Measurements from ENCODE around the gene SPTBN1. TPM values are rescaled to one million over a fixed set of nuclear protein-coding genes. Genes with fewer than 3 reads are reported as not detected.

The SPTBN1 gene
- total RNA-seq, 1 donor from 2014 or later, result 83.2 TPM

DNA sequence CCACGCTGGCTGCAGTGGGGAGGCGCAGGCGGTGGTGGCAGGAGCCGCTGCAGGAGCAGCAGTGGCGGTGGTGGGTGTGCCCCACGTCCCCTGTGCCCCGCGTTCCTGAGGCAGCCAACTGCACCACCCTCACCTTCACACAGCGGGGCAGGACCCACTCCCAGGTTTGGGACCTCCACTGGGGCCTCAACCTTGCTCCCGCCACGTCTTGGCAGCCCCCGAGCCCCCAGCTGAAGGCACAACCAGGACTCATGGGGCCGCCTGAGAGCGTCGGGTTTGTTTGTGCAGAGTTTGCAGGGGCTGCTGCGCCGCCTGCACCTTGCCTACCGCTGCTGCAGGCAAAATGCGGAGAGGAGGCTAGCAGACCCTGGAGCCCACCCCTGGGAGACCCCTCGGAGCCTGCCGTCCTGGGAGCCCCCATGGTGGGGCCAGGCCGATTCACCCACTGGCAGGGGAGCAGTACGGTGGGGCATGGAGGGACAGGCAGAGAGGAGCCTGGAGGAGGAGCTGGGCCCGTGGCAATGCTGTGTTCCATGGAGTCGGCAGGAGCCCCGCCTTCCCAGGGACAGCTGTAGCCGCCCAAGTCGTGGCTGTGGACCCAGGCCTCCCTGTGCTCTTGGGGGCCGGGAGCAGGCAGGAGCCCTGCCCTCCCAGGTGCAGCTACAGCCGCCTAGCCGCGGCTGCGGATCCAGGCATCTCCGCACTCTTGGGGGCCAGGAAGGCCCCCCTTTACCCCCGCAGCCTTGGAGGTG is 252.6 kb downstream of the SPTBN1 start:
- ATAC-seq (ENCODE audit: low read depth) (peak; percentile 61), DNase-seq (peak; percentile 32)
- intact Hi-C loops (cut with micrococcal nuclease), result loop anchor here (1.0 to 10.0 kb wide), 6 partner anchors 15 to 1284 kb away; partner anchors contain the start of gene EML6
- Mint-ChIP-seq H3K27ac (no peak overlapping the region), H3K4me1 (peaks cover 6% of the 10 kb centered on the region), H3K4me3 (peak overlapping the region; percentile 75), H3K9me3 (no peaks in the 10 kb centered on the region), H3K36me3 (ENCODE audit: low read depth) (no peaks in the 10 kb centered on the region), H3K27me3 (peaks cover 8% of the 10 kb centered on the region)
- POLR2A ChIA-PET, result interaction anchor here (1.1 to 1.8 kb wide), 3 partner anchors 15 to 17 kb away, joined by 3 to 6 read pairs (median 5); partner anchors contain the start of gene EML6
- TF ChIP-seq, protein P1, sequence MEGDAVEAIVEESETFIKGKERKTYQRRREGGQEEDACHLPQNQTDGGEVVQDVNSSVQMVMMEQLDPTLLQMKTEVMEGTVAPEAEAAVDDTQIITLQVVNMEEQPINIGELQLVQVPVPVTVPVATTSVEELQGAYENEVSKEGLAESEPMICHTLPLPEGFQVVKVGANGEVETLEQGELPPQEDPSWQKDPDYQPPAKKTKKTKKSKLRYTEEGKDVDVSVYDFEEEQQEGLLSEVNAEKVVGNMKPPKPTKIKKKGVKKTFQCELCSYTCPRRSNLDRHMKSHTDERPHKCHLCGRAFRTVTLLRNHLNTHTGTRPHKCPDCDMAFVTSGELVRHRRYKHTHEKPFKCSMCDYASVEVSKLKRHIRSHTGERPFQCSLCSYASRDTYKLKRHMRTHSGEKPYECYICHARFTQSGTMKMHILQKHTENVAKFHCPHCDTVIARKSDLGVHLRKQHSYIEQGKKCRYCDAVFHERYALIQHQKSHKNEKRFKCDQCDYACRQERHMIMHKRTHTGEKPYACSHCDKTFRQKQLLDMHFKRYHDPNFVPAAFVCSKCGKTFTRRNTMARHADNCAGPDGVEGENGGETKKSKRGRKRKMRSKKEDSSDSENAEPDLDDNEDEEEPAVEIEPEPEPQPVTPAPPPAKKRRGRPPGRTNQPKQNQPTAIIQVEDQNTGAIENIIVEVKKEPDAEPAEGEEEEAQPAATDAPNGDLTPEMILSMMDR (IDR thresholded peaks at IDR 0.05), result no peak
- CTCF ChIA-PET, result interaction anchor here (1.0 to 7.9 kb wide), 5 partner anchors 43 to 603 kb away, joined by 3 to 130 read pairs (median 69); no protein-coding TSS in a partner anchor

DNA sequence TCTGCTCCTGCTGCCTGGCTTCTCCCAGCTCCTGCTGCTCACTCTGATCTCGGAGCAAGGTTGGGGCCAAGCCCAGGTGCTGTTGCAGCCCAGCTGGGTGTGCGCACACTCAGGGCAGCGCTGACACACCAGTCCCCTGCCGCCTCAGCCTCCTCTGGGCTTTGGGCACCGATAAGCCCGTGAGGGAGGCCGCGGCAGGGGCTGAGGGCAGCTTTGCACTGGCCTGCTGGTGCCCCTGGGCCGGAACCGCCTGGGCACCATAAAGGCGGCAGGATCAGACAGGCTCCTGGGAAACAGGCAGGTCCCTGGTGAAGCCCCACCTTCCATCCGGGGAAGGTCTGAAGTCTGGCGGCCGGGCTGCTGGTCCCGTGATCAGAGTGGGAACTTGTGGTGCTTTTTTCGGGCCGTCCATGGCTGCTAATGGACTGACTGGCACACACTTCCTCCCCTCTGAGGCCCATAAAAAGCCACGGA is 253.2 kb downstream of the SPTBN1 start:
- ATAC-seq (ENCODE audit: low read depth) (peak; percentile 53), DNase-seq (peak; percentile 28)
- CTCF ChIA-PET, result interaction anchor here (1.0 to 3.2 kb wide), 3 partner anchors 43 to 603 kb away, joined by 3 to 22 read pairs (median 4); no protein-coding TSS in a partner anchor
- peak overlapping the region; percentile 75 for H3K4me3 Mint-ChIP-seq
- H3K27ac Mint-ChIP-seq, result no peak overlapping the region
- POLR2A ChIA-PET, result interaction anchor here (1.1 to 1.4 kb wide), 2 partner anchors 14 to 18 kb away, joined by 3 to 6 read pairs; partner anchors contain the start of gene EML6
- H3K4me1 Mint-ChIP-seq, result peaks cover 6% of the 10 kb centered on the region
- TF ChIP-seq, protein P1 (IDR thresholded peaks at IDR 0.05), result no peak
- intact Hi-C loops (cut with micrococcal nuclease), result loop anchor here (1.0 to 10.0 kb wide), 5 partner anchors 14 to 1285 kb away; partner anchors contain the start of gene EML6
- no peaks in the 10 kb centered on the region for H3K36me3 Mint-ChIP-seq (ENCODE audit: low read depth)
- no peaks in the 10 kb centered on the region for H3K9me3 Mint-ChIP-seq
- H3K27me3 Mint-ChIP-seq, result peaks cover 8% of the 10 kb centered on the region

DNA sequence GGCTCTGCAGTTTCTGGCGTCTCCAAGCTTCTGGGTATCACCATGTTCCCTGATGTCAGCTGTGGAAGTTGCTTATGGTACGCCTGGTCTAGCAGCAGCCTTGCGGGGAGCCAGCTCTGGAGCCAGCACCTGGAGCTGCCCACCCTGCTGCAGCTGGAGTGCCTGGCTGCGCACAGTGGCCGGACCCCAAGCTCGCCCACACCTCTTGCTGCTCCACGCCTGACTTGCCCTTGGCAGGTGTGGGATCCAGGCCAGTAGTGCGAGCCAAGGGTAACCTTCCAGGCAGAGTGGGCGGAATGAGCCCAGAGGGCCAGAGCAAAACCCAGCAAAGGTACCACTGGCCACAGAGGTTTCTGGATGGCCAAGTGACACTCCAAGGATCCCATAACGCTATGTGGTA is 254.1 kb downstream of the SPTBN1 start:
- Mint-ChIP-seq H3K27ac (no peak overlapping the region), H3K4me1 (peaks cover 6% of the 10 kb centered on the region)
- POLR2A ChIA-PET, result interaction anchor here (1.1 to 1.4 kb wide), 2 partner anchors 13 to 18 kb away, joined by 3 to 6 read pairs; partner anchors contain the start of gene EML6

DNA sequence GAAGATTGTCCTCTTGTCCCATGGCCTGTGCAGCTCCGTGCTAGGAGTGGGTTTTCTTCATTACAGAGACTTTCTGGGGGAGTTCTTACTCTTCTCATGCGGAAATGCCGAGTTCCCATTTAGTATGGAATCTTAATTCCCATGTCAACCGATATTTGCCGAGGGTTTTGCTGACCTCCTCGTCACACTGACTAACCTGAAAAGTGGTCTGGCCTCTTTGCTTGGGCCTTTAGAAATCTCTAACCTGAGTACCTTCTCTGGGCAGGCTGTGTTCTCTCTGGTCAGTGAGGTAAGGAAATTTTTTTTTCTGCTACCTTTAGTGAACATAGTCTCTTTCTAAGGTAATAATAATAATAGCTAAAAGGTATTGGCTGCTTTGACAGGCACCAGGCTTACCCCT is 256.4 kb downstream of the SPTBN1 start:
- ChIA-PET POLR2A (no interaction called here), CTCF (no interaction called here)
- H3K9me3 Mint-ChIP-seq, result no peaks in the 10 kb centered on the region
- TF ChIP-seq, protein P1 (IDR thresholded peaks at IDR 0.05), result no peak
- ATAC-seq (ENCODE audit: low read depth), result no peak
- H3K36me3 Mint-ChIP-seq (ENCODE audit: low read depth), result no peaks in the 10 kb centered on the region
- no peak overlapping the region for H3K27ac Mint-ChIP-seq
- intact Hi-C loops (cut with micrococcal nuclease), result no loop called here
- peaks cover 6% of the 10 kb centered on the region for H3K4me1 Mint-ChIP-seq
- H3K4me3 Mint-ChIP-seq, result no peak overlapping the region
- peaks cover 8% of the 10 kb centered on the region for H3K27me3 Mint-ChIP-seq
- DNase-seq, result no peak

More for the DNA sequence above, 254.1 kb downstream of the SPTBN1 start:
- ATAC-seq (ENCODE audit: low read depth) (no peak), DNase-seq (no peak)
- TF ChIP-seq, protein P1 (IDR thresholded peaks at IDR 0.05), result no peak
- Mint-ChIP-seq H3K9me3 (no peaks in the 10 kb centered on the region), H3K27me3 (peaks cover 8% of the 10 kb centered on the region), H3K36me3 (ENCODE audit: low read depth) (no peaks in the 10 kb centered on the region), H3K4me3 (peak overlapping the region; percentile 47)
- CTCF ChIA-PET, result interaction anchor here (1.2 to 3.2 kb wide), 2 partner anchors 128 to 603 kb away, joined by 4 to 22 read pairs; no protein-coding TSS in a partner anchor
- intact Hi-C loops (cut with micrococcal nuclease), result no loop called here

DNA sequence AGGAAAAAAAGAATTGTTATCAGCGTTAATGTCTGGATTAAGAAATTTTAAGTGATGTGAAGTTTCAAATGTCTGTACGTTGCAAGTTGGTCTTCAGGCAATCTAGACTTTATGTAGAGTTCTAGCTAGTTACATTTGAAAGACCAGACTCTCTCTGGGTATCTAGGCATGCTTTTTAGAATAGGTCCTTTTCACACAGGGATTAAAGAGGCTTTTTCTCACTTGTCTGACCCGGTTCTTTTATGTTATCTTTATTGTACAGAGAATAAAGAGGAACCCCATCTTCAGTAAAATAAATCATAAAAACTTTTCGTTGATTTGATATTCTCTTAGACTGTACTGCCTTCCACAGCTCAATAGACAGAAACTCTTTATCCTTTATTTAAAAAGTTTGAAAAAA is 258.9 kb downstream of the SPTBN1 start:
- Mint-ChIP-seq H3K4me1 (no peaks in the 10 kb centered on the region), H3K27me3 (peaks cover 11% of the 10 kb centered on the region), H3K9me3 (no peaks in the 10 kb centered on the region), H3K4me3 (no peak overlapping the region), H3K27ac (no peak overlapping the region), H3K36me3 (ENCODE audit: low read depth) (no peaks in the 10 kb centered on the region)
- TF ChIP-seq, protein P1 (IDR thresholded peaks at IDR 0.05), result no peak
- intact Hi-C loops (cut with micrococcal nuclease), result no loop called here
- ATAC-seq (ENCODE audit: low read depth) (no peak), DNase-seq (no peak)
- ChIA-PET POLR2A (no interaction called here), CTCF (interaction anchor here (1.5 to 1.6 kb wide), 2 partner anchors 10 to 124 kb away, joined by 4 to 5 read pairs; no protein-coding TSS in a partner anchor)
